Endodermal cell (in vitro differentiated cells): ENCODE measurements around the gene AMBRA1. TPM values are rescaled to one million over a fixed set of nuclear protein-coding genes. Genes with fewer than 3 reads are reported as not detected.
A peak's percentile ranks its signal among the peaks of the same experiment; 100 is the strongest.

Source experiments
- DNase-seq: peaks from one replicate; pipeline ENCODE4 v3.0.0-alpha.2; 2017
- H3K27ac ChIP-seq: 2 replicates; pipeline ENCODE4 v1.5.1; 2013; ENCODE audit warnings: mild to moderate bottlenecking, low read depth, low read length, moderate library complexity
- H3K27me3 ChIP-seq: 2 replicates; pipeline ENCODE4 v1.6.1; 2013; ENCODE audit warnings: mild to moderate bottlenecking, low read length, moderate library complexity; ENCODE audit not compliant: insufficient read depth, control insufficient read depth, poor library complexity, severe bottlenecking
- H3K36me3 ChIP-seq: 2 replicates; pipeline ENCODE4 v1.7.0; 2013; ENCODE audit warnings: mild to moderate bottlenecking, low read length, moderate library complexity; ENCODE audit not compliant: control insufficient read depth, insufficient read depth
- H3K4me1 ChIP-seq: one replicate; pipeline ENCODE4 v1.7.0; 2013; ENCODE audit warnings: low read length; ENCODE audit not compliant: control insufficient read depth, insufficient read depth
- H3K4me3 ChIP-seq: 2 replicates; pipeline ENCODE4 v1.5.1; 2013; ENCODE audit warnings: mild to moderate bottlenecking, low read length, moderate library complexity
- H3K9ac ChIP-seq: 2 replicates; pipeline ENCODE4 v1.6.1; 2013; ENCODE audit warnings: mild to moderate bottlenecking, low read length, moderate library complexity; ENCODE audit not compliant: poor library complexity, severe bottlenecking; ENCODE audit errors: extremely low read depth
- H3K9me3 ChIP-seq: 2 replicates; pipeline ENCODE4 v1.6.1; 2013; ENCODE audit warnings: mild to moderate bottlenecking, low read length, moderate library complexity; ENCODE audit not compliant: control insufficient read depth
- H3K27ac Mint-ChIP-seq: 2 replicates; pipeline ENCODE4 v1.8.0; 2020; ENCODE audit warnings: mixed read lengths
- H3K27me3 Mint-ChIP-seq: 2 replicates; pipeline ENCODE4 v1.8.0; 2021; ENCODE audit warnings: mild to moderate bottlenecking, mixed read lengths; ENCODE audit not compliant: insufficient read depth
- H3K36me3 Mint-ChIP-seq: 2 replicates; pipeline ENCODE4 v1.8.0; 2020; ENCODE audit warnings: low read depth, mixed read lengths
- H3K4me1 Mint-ChIP-seq: 2 replicates; pipeline ENCODE4 v1.8.0; 2020; ENCODE audit warnings: mixed read lengths
- H3K4me3 Mint-ChIP-seq: 2 replicates; pipeline ENCODE4 v1.8.0; 2020; ENCODE audit warnings: mild to moderate bottlenecking, moderate library complexity, mixed read lengths
- H3K9me3 Mint-ChIP-seq: 2 replicates; pipeline ENCODE4 v1.8.0; 2020; ENCODE audit warnings: mild to moderate bottlenecking, mixed read lengths
- WGBS, 2 experiments: methylation state at CpG; one replicate each; pipeline versions ENCODE4 v1.1.5 to v1.1.7; 2013; ENCODE audit warnings: missing lambda C conversion rate in 2 of 2, mixed read lengths in 1 of 2; ENCODE audit not compliant: insufficient coverage in 1 of 2, insufficient read length in 1 of 2; 5-methylcytosine and 5-hydroxymethylcytosine counted together
- total RNA-seq, 2 donors: library from RNA; stranded (reverse); fragmentation: NEBNext Ultra II Directional in 1 of 2; extraction: Animal tissue kit (Norgen Biotek cat#: 25700) in 1 of 2; gene quantifications; 2 replicates in 1 of 2; 3 replicates in 1 of 2; pipeline ENCODE4 v1.2.1, GENCODE V29; 2021
- TF ChIP-seq, protein P1 (sequence below): fragments of 200-600 bp; sonication (generic); conservative IDR thresholded peaks from 2 replicates; pipeline ENCODE4 v1.5.0; 2021; ENCODE audit warnings: antibody characterized with exemption, mild to moderate bottlenecking

AMBRA1 gene
- total RNA-seq, 2 donors from 2014 or later, result 54.5 to 67.8 TPM

DNA sequence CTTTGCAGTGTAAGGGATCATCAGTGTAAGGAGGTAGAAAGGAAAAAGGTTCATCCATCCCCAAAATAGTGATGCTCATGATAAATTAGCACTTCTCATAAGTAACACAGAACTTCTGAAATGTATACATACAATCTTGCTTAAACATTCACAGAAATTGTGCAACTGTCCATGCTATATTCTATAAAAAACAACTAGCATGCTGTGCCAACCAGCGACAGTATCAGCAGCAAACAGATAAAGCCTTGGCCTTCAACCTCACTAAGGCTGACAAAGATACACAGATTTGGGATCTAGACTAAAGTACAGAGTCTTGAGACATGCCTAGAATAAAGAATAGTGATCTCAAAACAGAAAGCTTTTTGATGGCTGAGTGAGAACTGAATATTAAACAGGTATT lies 128.1 kb downstream of the AMBRA1 start:
- H3K4me3 ChIP-seq, result no peak overlapping the region
- no peaks in the 10 kb centered on the region for H3K9me3 Mint-ChIP-seq
- no peak overlapping the region for H3K9ac ChIP-seq
- 95% methylated on average over 1 of the region's 1 CpG; no CpG with 5 or more reads in 1 of the 2 experiments for WGBS, 2 experiments
- peaks cover 9% of the 10 kb centered on the region for H3K36me3 ChIP-seq
- peaks cover 39% of the 10 kb centered on the region for H3K4me1 Mint-ChIP-seq
- H3K36me3 Mint-ChIP-seq, result peaks cover 11% of the 10 kb centered on the region
- H3K4me3 Mint-ChIP-seq, result no peak overlapping the region
- no peak overlapping the region for H3K27ac ChIP-seq
- DNase-seq, result no peak
- H3K27me3 Mint-ChIP-seq, result no peaks in the 10 kb centered on the region
- no peaks in the 10 kb centered on the region for H3K27me3 ChIP-seq
- no peak overlapping the region for H3K27ac Mint-ChIP-seq
- TF ChIP-seq, protein P1, sequence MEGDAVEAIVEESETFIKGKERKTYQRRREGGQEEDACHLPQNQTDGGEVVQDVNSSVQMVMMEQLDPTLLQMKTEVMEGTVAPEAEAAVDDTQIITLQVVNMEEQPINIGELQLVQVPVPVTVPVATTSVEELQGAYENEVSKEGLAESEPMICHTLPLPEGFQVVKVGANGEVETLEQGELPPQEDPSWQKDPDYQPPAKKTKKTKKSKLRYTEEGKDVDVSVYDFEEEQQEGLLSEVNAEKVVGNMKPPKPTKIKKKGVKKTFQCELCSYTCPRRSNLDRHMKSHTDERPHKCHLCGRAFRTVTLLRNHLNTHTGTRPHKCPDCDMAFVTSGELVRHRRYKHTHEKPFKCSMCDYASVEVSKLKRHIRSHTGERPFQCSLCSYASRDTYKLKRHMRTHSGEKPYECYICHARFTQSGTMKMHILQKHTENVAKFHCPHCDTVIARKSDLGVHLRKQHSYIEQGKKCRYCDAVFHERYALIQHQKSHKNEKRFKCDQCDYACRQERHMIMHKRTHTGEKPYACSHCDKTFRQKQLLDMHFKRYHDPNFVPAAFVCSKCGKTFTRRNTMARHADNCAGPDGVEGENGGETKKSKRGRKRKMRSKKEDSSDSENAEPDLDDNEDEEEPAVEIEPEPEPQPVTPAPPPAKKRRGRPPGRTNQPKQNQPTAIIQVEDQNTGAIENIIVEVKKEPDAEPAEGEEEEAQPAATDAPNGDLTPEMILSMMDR, result no peak
- H3K9me3 ChIP-seq, result no peaks in the 10 kb centered on the region
- peaks cover 7% of the 10 kb centered on the region for H3K4me1 ChIP-seq

DNA sequence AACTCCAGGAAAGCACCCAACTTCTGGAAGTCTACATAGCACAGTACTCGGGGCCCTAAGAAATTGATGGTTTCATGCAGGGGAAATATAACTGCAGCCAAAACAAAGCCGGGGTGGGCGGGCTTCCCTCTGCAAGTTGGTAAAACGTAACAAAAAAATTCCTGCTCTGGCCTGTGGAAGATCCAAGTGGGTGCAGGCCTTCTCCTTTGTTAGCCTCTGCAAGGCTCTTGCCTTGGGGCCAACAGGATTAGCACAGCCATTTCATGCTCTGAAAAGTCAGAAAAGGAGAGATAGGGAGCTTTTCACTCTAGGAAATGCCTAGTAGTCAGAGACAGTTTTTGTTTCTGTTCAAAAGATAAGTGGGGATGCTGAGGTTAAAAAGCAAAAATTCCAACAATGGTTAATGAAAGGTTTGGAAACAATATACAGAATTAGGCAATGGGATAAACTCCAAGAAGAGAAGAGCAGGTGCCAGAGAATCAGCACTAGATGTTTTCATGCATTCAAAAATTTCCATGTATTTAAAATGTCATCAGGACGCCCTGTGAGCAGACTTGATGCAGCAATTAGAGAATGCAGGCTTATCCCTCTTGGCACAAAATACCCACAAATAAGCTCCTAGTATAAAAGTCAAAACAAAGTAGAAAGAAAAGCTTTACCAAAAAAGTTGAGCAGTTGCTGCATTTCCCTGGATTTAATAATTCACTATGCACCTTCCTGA lies 130.0 kb downstream of the AMBRA1 start:
- Histone ChIP-seq H3K36me3 (peaks cover 9% of the 10 kb centered on the region), H3K9me3 (no peaks in the 10 kb centered on the region), H3K4me3 (no peak overlapping the region), H3K27me3 (no peaks in the 10 kb centered on the region), H3K4me1 (peaks cover 7% of the 10 kb centered on the region), H3K27ac (peak overlapping the region; percentile 69), H3K9ac (no peak overlapping the region)
- no peak for DNase-seq
- WGBS, 2 experiments, result 83 to 87% methylated on average over 2 to 5 of the region's 5 CpGs
- Mint-ChIP-seq H3K36me3 (peaks cover 12% of the 10 kb centered on the region), H3K27me3 (no peaks in the 10 kb centered on the region), H3K27ac (no peak overlapping the region), H3K9me3 (no peaks in the 10 kb centered on the region), H3K4me1 (peaks cover 39% of the 10 kb centered on the region), H3K4me3 (no peak overlapping the region)
- TF ChIP-seq, protein P1, result no peak

DNA sequence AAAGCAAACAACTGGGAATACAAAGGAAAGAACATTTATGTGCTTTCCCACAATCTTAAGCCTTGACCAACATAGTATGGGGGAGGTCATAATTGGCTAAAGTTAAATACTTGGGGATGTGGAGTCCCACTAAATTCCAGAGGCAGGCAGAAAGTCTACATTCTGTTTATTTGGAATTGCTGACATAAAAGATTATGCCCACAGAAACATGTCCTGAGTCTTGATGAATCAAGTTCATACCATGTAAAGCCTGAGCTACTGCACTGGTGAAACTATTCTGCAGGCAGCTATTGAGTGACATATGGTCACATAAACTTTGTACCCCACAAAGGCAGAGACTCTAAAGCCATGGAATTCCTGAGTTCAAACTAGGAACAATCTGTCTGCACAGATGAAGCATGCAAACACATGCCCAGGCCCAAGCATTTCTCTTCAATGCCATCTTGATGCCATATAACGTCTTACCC lies 132.3 kb downstream of the AMBRA1 start:
- WGBS, 2 experiments, result 80 to 96% methylated on average over 1 of the region's 1 CpG
- Histone ChIP-seq H3K9me3 (no peaks in the 10 kb centered on the region), H3K4me1 (peaks cover 15% of the 10 kb centered on the region), H3K36me3 (no peaks in the 10 kb centered on the region), H3K27ac (no peak overlapping the region), H3K4me3 (no peak overlapping the region), H3K27me3 (no peaks in the 10 kb centered on the region), H3K9ac (no peak overlapping the region)
- no peaks in the 10 kb centered on the region for H3K9me3 Mint-ChIP-seq
- H3K4me3 Mint-ChIP-seq, result no peak overlapping the region
- no peak for DNase-seq
- H3K36me3 Mint-ChIP-seq, result peaks cover 3% of the 10 kb centered on the region
- TF ChIP-seq, protein P1, result no peak
- no peak overlapping the region for H3K27ac Mint-ChIP-seq
- peaks cover 50% of the 10 kb centered on the region for H3K4me1 Mint-ChIP-seq
- H3K27me3 Mint-ChIP-seq, result no peaks in the 10 kb centered on the region
